RPMI8226 (cell line): ENCODE measurements around the gene ZNF729.
A peak's percentile ranks its signal among the peaks of the same experiment; 100 is the strongest.
"Not testable (repeated sequence)": the region's sequence is repeated elsewhere in the genome, so short reads cannot be mapped to it uniquely, and the experiment has no call there.

ENCODE experiments used
- DNase-seq: peaks from one replicate; pipeline ENCODE4 v3.0.0-alpha.2; 2015

Gene ZNF729

DNA sequence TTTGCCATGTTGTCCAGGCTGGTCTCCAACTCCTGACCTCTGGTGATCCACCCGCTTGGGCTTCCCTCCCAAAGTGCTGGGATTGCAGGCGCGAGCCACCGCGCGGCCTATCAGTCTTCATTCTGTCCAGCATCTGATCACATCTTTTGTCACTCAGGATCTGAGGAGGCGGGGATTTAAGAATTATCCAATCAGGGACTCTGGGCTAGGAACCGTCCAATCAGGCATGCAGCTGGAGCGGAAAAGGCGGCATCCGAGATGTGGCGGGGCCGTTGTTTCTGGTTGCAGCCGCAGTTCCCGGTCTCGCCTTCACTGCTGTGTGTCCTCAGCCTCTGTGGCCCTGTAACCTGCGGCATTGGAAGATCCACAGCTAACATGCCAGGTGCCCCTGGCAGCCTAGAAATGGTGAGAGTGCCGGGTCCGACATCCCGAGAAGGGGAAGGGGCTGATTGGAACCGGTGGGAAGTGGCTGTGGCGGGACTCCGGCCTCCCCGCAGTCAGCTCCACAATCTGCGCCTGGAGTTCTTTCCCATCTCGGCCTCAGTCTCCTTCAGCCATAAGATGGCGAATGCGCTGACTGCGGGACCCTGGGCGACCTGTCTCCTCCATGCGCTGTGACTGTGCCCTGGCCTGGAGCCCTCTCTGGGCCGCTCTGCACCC, at the start of gene ZNF729:
ZNF729 (plus strand) TSS at position 291 of the 660 bp plus-strand sequence; CDS start at position 376, 85 bp downstream.
- peak; percentile 83 for DNase-seq

DNA sequence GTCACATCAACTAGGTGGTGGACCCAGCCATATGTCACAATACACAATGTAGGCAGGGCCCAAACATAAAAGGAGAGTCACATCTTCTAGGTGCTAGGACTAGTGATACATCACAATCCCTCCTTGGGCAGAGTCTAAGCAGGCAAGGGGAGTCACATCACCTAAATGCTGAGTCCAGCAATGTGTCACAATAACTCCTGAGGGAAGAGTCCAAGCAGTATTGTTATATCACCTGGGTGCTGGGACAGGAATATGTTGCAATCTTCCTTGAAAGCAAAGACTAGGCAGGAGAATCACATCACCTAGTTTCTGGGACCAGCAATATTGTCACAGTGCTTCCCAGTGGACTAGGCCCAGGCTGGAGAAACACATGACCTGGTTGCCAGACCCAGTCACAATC, 29.4 kb upstream of the ZNF729 start:
- no peak for DNase-seq

DNA sequence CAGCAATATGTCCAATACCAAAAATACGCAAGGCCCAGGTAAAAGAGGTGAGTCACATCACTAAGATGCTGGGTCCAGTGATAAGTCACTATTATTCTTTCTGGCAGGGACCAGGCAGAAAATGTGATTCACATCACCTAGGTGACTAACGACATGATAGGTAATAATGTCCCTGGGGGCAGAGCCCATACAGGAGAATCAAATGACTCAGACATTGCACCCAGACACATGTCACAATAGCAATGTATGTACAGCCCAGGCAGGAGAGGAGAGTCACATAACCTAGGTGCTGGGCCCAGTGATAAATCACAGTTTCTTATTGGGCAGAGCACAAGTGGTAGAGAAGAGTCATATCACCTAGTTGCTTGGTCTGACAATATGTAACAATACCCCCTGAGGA, 28.9 kb upstream of the ZNF729 start:
- DNase-seq: no peak

DNA sequence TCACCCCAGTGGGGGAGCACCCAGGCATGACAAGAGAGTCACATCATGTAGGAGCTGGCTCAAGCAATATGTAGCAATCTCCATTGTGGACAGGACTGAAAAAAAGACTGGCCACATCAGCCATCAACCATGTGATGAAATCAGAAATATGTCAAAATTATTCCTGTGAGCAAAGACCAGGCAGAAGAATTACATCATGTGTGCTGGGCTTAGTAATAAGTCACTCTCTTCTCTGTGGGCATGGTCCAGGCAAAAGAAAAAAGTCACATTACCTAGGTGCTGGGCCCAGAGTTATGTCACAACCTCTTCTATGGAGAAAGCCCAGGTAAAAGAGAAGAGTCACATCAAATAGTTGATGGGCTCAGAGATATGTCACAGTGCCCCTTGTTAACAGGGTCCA, 28.3 kb upstream of the ZNF729 start:
- DNase-seq: no peak

DNA sequence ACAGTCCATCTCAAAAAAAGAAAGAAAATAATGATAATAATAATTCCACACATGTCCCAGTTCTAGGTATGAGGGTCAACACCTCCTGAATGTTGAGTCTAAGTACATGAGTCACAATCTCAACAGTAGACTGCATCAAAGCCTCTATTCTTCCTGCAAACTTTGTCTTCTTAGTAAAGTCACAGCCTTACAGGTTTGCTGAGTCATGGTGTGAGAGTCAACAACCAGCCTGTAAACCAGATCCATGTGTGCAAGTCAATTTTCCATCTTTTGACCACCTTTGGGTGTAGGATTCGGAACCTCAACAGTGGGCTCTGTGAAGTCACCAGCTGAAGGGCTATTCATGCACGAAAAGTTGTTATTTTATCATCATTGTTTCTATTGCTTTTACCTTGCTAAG, 25.7 kb upstream of the ZNF729 start:
- DNase-seq: no peak

DNA sequence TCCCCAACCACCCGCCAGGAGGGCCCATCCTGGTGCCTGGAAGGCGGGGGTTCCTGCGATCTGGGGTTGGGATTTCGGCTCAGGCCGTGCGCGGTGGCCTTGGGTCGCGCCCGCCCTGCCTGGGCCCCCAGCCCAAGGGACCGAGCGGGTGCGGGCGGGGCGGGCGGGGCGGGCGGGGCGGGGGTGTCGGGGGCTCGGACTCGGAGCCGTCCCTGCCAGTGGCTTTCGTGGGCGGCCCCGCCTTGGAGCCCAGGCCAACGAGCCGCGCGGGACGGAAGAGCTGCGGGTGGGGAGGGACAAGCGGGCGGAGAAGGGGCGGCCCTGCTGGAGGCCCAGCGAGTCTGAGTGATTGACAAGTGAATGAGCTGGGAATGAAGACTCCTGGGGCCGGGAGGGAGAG, 24.6 kb upstream of the ZNF729 start:
- no peak for DNase-seq

DNA sequence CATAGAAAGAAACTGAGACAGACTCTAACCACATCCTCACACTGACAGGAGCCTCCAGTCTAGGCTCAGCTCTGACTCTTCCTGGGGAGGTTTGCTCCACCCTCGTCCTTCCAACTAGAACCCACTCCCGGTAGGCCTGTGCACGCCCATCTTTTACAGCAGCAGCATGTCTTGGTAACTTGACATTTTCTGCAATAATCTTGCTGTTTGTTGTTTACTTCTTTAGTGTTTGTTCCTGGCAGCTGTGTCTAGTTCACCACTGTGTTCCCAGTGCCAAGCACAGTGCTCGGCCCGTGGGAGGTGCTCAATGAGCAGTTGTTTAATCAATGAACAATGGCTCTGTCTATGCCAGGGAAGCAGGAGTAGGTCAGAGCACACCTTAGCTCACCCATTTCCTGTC, 23.1 kb upstream of the ZNF729 start:
- no peak for DNase-seq

DNA sequence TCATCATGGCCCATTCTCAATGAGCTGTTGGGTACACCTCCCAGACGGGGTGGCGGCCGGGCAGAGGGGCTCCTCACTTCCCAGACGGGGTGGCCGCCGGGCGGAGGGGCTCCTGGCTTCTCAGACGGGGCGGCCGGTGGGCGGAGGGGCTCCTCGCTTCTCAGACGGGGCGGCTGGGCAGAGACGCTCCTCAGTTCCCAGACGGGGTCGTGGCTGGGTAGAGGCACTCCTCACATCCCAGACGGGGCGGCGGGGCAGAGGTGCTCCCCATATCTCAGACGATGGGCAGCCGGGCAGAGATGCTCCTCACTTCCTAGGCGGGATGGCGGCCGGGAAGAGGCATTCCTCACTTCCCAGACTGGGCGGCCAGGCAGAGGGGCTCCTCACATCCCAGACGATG, 35.3 kb downstream of the ZNF729 start:
- not testable (repeated sequence) for DNase-seq

DNA sequence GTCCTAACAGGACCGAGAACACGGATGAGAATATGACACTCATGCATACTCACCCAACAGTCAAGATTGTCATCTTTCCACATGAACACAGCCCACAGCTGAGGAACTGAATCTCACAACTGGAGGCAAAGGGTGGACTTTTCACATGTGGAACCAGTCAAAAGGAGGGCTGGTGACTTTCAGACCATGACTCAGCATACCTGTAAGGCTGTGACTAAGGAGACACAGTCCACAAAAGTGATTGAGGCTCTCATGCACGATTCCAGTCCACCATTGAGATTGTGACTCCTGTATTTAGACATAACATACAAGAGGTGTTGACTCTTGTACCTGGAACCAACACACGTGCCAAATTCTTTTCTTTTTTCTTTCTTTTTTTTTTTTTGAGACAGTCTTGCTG, 40.0 kb downstream of the ZNF729 start:
- no peak for DNase-seq

DNA sequence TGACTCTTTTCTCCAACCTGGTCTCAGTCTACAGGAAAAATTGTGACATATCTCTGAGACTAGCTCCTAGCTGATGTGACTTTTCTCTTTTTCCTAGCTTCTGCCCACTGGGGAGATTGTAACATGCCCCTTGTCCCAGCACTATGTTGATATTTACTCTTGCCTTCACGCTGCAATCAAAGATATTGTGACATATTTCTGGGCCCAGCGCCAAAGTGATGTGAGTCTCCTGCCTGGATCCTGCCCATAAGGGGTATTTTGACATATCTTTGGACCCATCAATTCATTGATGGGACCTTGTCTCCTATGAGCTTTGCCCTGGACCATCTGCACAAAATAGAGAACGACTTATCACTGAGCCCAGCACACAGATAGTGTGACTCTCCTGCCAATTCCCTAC, 41.1 kb downstream of the ZNF729 start:
- DNase-seq: no peak

DNA sequence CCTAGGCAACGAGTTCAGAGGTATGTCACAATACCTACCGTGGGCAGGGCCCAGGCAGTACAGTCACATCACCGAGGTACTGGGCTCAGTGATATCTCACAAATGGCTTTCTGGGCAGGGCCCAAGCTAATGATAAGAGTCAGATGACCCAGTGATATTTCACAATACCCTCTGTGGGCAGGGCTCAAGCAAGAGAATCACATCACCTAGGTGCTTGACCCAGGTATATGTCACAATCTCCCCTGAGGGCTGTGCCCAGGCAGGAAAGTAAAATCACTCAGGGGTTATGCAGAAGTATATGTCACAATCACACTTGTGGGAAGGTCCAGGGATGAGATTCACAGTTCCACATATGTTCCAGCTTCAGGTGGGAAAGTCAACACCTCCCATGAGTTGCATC, 45.3 kb downstream of the ZNF729 start:
- DNase-seq: no peak

DNA sequence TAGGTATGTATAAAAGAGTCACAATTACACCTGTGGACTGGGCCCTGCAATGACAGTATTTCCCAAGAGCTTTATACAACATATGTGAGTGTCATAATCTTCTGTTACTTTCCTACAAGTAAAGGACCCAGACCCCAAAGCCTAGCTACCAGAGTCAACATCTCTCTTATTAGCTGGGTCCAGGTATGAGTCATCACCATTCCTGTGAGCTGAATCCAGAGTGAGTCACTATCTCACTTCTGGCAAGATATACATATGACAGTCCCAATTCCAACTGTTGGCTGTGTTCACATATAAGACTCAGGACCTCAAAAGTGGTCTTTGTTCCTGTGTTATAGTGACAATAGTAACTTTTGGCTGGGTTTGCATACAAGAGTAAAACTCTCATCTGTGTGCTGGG, 46.7 kb downstream of the ZNF729 start:
- DNase-seq: no peak

DNA sequence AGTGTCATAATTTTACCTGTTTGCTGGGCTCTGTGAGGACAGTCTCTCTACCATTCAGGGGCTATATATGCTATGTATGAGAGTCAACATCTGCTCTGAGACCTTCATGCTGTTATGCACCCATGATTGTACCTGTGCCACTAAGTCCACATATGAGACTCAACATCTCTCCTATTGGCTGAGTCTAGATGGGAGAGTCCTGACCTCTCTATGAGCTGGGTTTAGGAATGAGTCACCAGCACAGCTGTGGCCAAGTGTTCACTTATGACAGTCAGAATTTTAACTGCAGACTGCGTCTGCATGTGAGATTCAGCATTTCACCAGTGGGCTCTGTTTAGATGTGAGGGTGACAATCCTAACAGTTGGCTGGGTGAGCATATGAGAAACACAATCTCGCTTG, 49.5 kb downstream of the ZNF729 start:
- DNase-seq: no peak

DNA sequence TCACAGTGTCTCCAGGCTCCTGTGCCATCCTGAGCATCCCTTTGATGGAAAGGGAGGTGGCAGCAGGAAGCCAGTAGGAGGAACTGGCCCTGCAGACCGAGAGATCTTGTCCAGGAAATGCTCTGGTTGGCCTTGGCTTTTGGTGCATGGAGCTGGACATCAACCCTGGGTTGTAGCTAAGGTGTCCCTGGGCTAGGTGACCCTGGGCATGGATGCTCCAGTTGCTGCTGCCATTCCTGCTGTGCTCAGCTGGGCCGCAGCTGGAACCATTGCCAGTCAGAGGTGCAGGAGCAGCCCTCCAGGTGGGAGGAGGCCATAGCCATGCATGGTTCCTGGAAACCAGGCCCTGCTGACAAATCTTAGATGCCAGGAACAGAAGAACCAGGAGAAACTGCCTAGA, 68.4 kb downstream of the ZNF729 start:
- no peak for DNase-seq
